CD14-positive monocyte (primary cell): ENCODE data around the gene C9orf57. TPM values are rescaled to one million over a fixed set of nuclear protein-coding genes. Genes with fewer than 3 reads are reported as not detected.

Experiments used
- DNase-seq, 3 donors: peaks; one replicate each; pipeline ENCODE4 v3.0.0-alpha.2; 2011 to 2022
- H2AFZ ChIP-seq: 2 replicates; pipeline ENCODE4 v1.6.0; 2012; ENCODE audit warnings: mild to moderate bottlenecking, low read depth, low read length, inconsistent platforms; ENCODE audit not compliant: insufficient read depth, poor library complexity, severe bottlenecking
- H3K27ac ChIP-seq, 2 donors: 1 replicate in 1 of 2; 2 replicates in 1 of 2; pipeline ENCODE4 v1.5.1; 2012 to 2013; ENCODE audit warnings: low read length in 2 of 2, control low read depth in 1 of 2, inconsistent platforms in 1 of 2, low read depth in 1 of 2, mild to moderate bottlenecking in 1 of 2
- H3K27me3 ChIP-seq, 2 donors: one replicate each; pipeline versions ENCODE4 v1.6.0 to v1.6.1; 2011 to 2013; ENCODE audit warnings: low read length in 2 of 2; ENCODE audit not compliant: control insufficient read depth in 2 of 2, insufficient read depth in 2 of 2
- H3K36me3 ChIP-seq, 2 donors: replicated peaks in 1 of 2; 1 replicate in 1 of 2; 2 replicates in 1 of 2; pipeline versions ENCODE4 v1.5.1 to v1.6.1; 2012 to 2013; ENCODE audit warnings: low read length in 2 of 2, control low read depth in 1 of 2, inconsistent platforms in 1 of 2, mild to moderate bottlenecking in 1 of 2; ENCODE audit not compliant: insufficient read depth in 2 of 2, control insufficient read depth in 1 of 2
- H3K4me1 ChIP-seq, 2 donors: 1 replicate in 1 of 2; 2 replicates in 1 of 2; pipeline versions ENCODE4 v1.5.1 to v1.6.1; 2012 to 2013; ENCODE audit warnings: low read length in 2 of 2, control low read depth in 1 of 2, inconsistent platforms in 1 of 2, mild to moderate bottlenecking in 1 of 2, moderate library complexity in 1 of 2; ENCODE audit not compliant: insufficient read depth in 2 of 2, control insufficient read depth in 1 of 2
- H3K4me2 ChIP-seq: replicated peaks from 2 replicates; pipeline ENCODE3; 2012; ENCODE audit warnings: low read length, moderate library complexity, mild to moderate bottlenecking; ENCODE audit not compliant: poor library complexity, severe bottlenecking; ENCODE audit errors: extremely low read depth
- H3K4me3 ChIP-seq, 3 experiments: fragments of 200-600 bp in 1 of 3; sonication (generic) in 1 of 3; replicated peaks in 1 of 3; 1 replicate in 2 of 3; 2 replicates in 1 of 3; pipeline ENCODE4 v1.5.1; 2011 to 2013; ENCODE audit warnings: low read length in 3 of 3, mild to moderate bottlenecking in 3 of 3, control low read depth in 2 of 3, low read depth in 2 of 3, inconsistent platforms in 1 of 3, moderate library complexity in 1 of 3
- H3K79me2 ChIP-seq: 2 replicates; pipeline ENCODE4 v1.6.0; 2012; ENCODE audit warnings: mild to moderate bottlenecking, control low read depth, inconsistent platforms, low read length, moderate library complexity; ENCODE audit not compliant: insufficient read depth
- H3K9ac ChIP-seq: 2 replicates; pipeline ENCODE4 v1.6.0; 2017; ENCODE audit warnings: low read length, mild to moderate bottlenecking; ENCODE audit not compliant: insufficient read depth, poor library complexity, severe bottlenecking
- H3K9me3 ChIP-seq, 2 donors: replicated peaks in 1 of 2; 1 replicate in 1 of 2; 2 replicates in 1 of 2; pipeline versions ENCODE4 v1.5.1 to v1.6.1; 2012 to 2013; ENCODE audit warnings: low read length in 2 of 2, control low read depth in 1 of 2; ENCODE audit not compliant: control insufficient read depth in 1 of 2, insufficient read depth in 1 of 2
- H4K20me1 ChIP-seq: 2 replicates; pipeline ENCODE4 v1.6.0; 2012; ENCODE audit warnings: mild to moderate bottlenecking, low read length, control low read depth, moderate library complexity; ENCODE audit not compliant: insufficient read depth
- H3K27ac Mint-ChIP-seq, 7 donors: one replicate each; pipeline ENCODE4 v1.8.0; 2020; ENCODE audit warnings: mild to moderate bottlenecking in 7 of 7, mixed read lengths in 7 of 7, moderate library complexity in 6 of 7, inconsistent platforms in 2 of 7
- H3K27me3 Mint-ChIP-seq, 3 donors: one replicate each; pipeline ENCODE4 v1.8.0; 2021 to 2022; ENCODE audit warnings: low read depth in 3 of 3, mild to moderate bottlenecking in 3 of 3, mixed read lengths in 3 of 3, moderate library complexity in 3 of 3, inconsistent platforms in 1 of 3
- H3K36me3 Mint-ChIP-seq, 2 donors: one replicate each; pipeline ENCODE4 v1.8.0; 2020; ENCODE audit warnings: mixed read lengths in 2 of 2, inconsistent platforms in 1 of 2, mild to moderate bottlenecking in 1 of 2
- H3K4me1 Mint-ChIP-seq: one replicate; pipeline ENCODE4 v1.8.0; 2020; ENCODE audit warnings: mild to moderate bottlenecking, mixed read lengths
- H3K4me3 Mint-ChIP-seq, 2 donors: one replicate each; pipeline ENCODE4 v1.8.0; 2020; ENCODE audit warnings: mild to moderate bottlenecking in 2 of 2, mixed read lengths in 2 of 2, moderate library complexity in 1 of 2
- H3K9me3 Mint-ChIP-seq, 7 donors: one replicate each; pipeline ENCODE4 v1.8.0; 2020 to 2022; ENCODE audit warnings: mixed read lengths in 7 of 7, mild to moderate bottlenecking in 6 of 7, moderate library complexity in 6 of 7, inconsistent platforms in 2 of 7
- WGBS: methylation state at CpG from one replicate; pipeline ENCODE4 v1.1.5; 2013; ENCODE audit warnings: missing lambda C conversion rate; ENCODE audit not compliant: insufficient coverage; 5-methylcytosine and 5-hydroxymethylcytosine counted together
- intact Hi-C, 2 donors: fragments of 100-400 bp; cut with micrococcal nuclease; formaldehyde crosslinking; loops; one replicate each; pipeline versions ENCODE4 v1.15.0 to v1.15.1; 2023
- polyA plus RNA-seq, 3 donors: library from polyadenylated mRNA; depleted of rRNA in 1 of 3; unstranded in 2 of 3; stranded (reverse) in 1 of 3; fragments of 300-500 nt in 2 of 3; fragments of >200 nt in 1 of 3; fragmentation: Illumina TruSeq in 2 of 3; gene quantifications; 1 replicate in 2 of 3; 2 replicates in 1 of 3; pipeline ENCODE4 v1.2.3, GENCODE V29; 2012 to 2021
- TF ChIP-seq, protein P1 (sequence below): fragments of 200-600 bp; IDR thresholded peaks from one replicate; pipeline ENCODE4 v1.8.0; 2022; ENCODE audit warnings: antibody characterized with exemption, mild to moderate bottlenecking

Gene C9orf57
- polyA plus RNA-seq, 3 donors: not detected

DNA sequence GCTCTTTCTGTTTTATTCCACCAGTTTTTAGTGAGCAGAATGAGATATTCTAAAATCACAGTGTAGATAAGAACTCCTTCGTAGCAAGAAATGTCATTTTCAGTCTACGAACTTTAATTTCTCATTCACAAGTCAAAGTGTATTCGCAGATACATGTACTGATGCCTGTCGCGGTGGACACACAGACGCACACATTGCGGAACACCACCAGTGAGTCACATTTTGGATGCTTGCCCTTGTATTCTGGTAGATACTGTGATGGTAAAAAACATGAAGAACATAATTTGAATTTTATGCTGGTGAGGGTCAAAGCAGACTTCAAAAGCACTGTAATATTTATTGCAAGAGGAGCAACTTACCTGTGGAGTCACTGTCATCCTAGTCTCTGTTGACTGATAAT is 4.7 kb upstream of the C9orf57 start:
- Mint-ChIP-seq H3K27me3 (peaks cover 0 to 5% (median 4%) of the 10 kb centered on the region in 3 donors), H3K36me3 (no peaks in the 10 kb centered on the region), H3K27ac (no peak overlapping the region), H3K4me1 (no peaks in the 10 kb centered on the region), H3K9me3 (peaks cover 0 to 11% (median 3%) of the 10 kb centered on the region in 7 donors), H3K4me3 (no peak overlapping the region)
- Histone ChIP-seq H3K27me3 (no peaks in the 10 kb centered on the region), H3K9ac (no peak overlapping the region), H4K20me1 (no peaks in the 10 kb centered on the region), H3K4me3 (no peak overlapping the region), H3K27ac (no peak overlapping the region), H3K4me1 (no peaks in the 10 kb centered on the region), H3K36me3 (no peaks in the 10 kb centered on the region), H2AFZ (no peak overlapping the region), H3K79me2 (no peaks in the 10 kb centered on the region), H3K9me3 (no peaks in the 10 kb centered on the region), H3K4me2 (no peak overlapping the region)
- TF ChIP-seq, protein P1, sequence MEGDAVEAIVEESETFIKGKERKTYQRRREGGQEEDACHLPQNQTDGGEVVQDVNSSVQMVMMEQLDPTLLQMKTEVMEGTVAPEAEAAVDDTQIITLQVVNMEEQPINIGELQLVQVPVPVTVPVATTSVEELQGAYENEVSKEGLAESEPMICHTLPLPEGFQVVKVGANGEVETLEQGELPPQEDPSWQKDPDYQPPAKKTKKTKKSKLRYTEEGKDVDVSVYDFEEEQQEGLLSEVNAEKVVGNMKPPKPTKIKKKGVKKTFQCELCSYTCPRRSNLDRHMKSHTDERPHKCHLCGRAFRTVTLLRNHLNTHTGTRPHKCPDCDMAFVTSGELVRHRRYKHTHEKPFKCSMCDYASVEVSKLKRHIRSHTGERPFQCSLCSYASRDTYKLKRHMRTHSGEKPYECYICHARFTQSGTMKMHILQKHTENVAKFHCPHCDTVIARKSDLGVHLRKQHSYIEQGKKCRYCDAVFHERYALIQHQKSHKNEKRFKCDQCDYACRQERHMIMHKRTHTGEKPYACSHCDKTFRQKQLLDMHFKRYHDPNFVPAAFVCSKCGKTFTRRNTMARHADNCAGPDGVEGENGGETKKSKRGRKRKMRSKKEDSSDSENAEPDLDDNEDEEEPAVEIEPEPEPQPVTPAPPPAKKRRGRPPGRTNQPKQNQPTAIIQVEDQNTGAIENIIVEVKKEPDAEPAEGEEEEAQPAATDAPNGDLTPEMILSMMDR: no peak
- intact Hi-C loops: no loop called here
- no peak for DNase-seq
- WGBS: 80% methylated on average over 7 of the region's 7 CpGs

DNA sequence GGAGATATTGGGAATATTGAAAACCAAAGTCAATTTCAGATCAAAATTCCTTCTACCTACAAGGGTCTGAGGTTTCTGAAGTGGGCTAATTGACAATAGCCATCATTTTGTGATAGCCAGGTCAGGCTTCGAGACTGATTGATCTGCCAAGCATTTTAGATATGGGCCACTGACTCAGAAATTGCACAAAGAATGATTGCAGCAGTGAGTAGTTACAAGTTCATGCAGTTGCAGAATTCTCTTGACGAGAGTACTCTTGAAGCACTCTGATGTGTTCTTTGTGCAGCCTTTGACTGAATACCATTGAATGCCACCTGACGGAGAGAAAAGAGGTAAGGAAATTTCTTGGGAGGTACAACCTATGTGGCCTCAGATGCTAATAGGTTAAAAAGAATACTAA is 8.3 kb downstream of the C9orf57 start:
- Histone ChIP-seq H4K20me1 (no peaks in the 10 kb centered on the region), H3K4me3 (no peak overlapping the region), H3K9ac (no peak overlapping the region), H3K4me1 (no peaks in the 10 kb centered on the region), H3K27ac (no peak overlapping the region), H3K27me3 (no peaks in the 10 kb centered on the region), H3K4me2 (no peak overlapping the region), H3K36me3 (no peaks in the 10 kb centered on the region), H3K79me2 (no peaks in the 10 kb centered on the region), H2AFZ (no peak overlapping the region), H3K9me3 (no peaks in the 10 kb centered on the region)
- H3K27ac Mint-ChIP-seq: no peak overlapping the region
- TF ChIP-seq, protein P1: no peak
- no peak overlapping the region for H3K4me3 Mint-ChIP-seq
- peaks cover 0 to 7% (median 0%) of the 10 kb centered on the region in 3 donors for H3K27me3 Mint-ChIP-seq
- H3K4me1 Mint-ChIP-seq: no peaks in the 10 kb centered on the region
- 95% methylated on average over 2 of the region's 3 CpGs for WGBS
- peaks cover 0 to 9% (median 2%) of the 10 kb centered on the region in 7 donors for H3K9me3 Mint-ChIP-seq
- no peaks in the 10 kb centered on the region for H3K36me3 Mint-ChIP-seq
- intact Hi-C loops: no loop called here
- DNase-seq: no peak
